Lower leg skin (tissue), 4 donors: ENCODE data around the gene ANGPTL5. TPM values are rescaled to one million over a fixed set of nuclear protein-coding genes. Genes with fewer than 3 reads are reported as not detected.

Experiments used
- DNase-seq, 2 donors: peaks; one replicate each; pipeline ENCODE4 v3.0.0-alpha.2; 2019; ENCODE audit warnings: low spot score in 2 of 2
- H3K4me3 ChIP-seq: fragments of 200-600 bp; sonication (generic); 2 replicates; pipeline ENCODE4 v1.5.1; 2017; ENCODE audit warnings: mild to moderate bottlenecking, low read depth; ENCODE audit not compliant: poor library complexity, severe bottlenecking
- POLR2A ChIP-seq, 2 donors: fragments of 450-650 bp; IDR thresholded peaks; one replicate each; pipeline ENCODE4 v1.6.1; 2016 to 2017; ENCODE audit warnings: antibody characterized with exemption in 2 of 2, mild to moderate bottlenecking in 1 of 2, moderate library complexity in 1 of 2
- WGBS, 2 donors: methylation state at CpG; one replicate each; pipeline ENCODE4 v1.1.5; 2018; 5-methylcytosine and 5-hydroxymethylcytosine counted together
- intact Hi-C: fragments of 100-400 bp; cut with DNase I; formaldehyde crosslinking; loops from one replicate; pipeline ENCODE4 v1.15.0; 2023; ENCODE audit warnings: low total_unique reads
- total RNA-seq, 4 donors: library from RNA; depleted of rRNA; stranded (reverse); fragments of >200 nt; gene quantifications; one replicate each; pipeline ENCODE4 v1.1.0, GENCODE V29; 2016
- TF ChIP-seq, protein P1 (sequence below), 3 donors: fragments of 450-650 bp; IDR thresholded peaks; one replicate each; pipeline ENCODE4 v1.5.1; 2016; ENCODE audit warnings: antibody characterized with exemption in 3 of 3, mild to moderate bottlenecking in 3 of 3, moderate library complexity in 2 of 3

The ANGPTL5 gene
- total RNA-seq, 4 donors from 2014 or later = 0.84 to 5.8 (median 3.0) TPM

GRCh38 chr11:101848262-101848661 lies 68.1 kb downstream of the ANGPTL5 start:
- DNase-seq = no peak
- TF ChIP-seq POLR2A (IDR thresholded peaks at IDR 0.05) = no peak
- TF ChIP-seq, protein P1, sequence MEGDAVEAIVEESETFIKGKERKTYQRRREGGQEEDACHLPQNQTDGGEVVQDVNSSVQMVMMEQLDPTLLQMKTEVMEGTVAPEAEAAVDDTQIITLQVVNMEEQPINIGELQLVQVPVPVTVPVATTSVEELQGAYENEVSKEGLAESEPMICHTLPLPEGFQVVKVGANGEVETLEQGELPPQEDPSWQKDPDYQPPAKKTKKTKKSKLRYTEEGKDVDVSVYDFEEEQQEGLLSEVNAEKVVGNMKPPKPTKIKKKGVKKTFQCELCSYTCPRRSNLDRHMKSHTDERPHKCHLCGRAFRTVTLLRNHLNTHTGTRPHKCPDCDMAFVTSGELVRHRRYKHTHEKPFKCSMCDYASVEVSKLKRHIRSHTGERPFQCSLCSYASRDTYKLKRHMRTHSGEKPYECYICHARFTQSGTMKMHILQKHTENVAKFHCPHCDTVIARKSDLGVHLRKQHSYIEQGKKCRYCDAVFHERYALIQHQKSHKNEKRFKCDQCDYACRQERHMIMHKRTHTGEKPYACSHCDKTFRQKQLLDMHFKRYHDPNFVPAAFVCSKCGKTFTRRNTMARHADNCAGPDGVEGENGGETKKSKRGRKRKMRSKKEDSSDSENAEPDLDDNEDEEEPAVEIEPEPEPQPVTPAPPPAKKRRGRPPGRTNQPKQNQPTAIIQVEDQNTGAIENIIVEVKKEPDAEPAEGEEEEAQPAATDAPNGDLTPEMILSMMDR (IDR thresholded peaks at IDR 0.05) = no peak

GRCh38 chr11:101844608-101845007 lies 71.7 kb downstream of the ANGPTL5 start:
- intact Hi-C loops = loop anchor here (10.0 kb wide), 1 partner anchor 410 kb away; no protein-coding TSS in a partner anchor
- H3K4me3 ChIP-seq = no peak overlapping the region
- TF ChIP-seq, protein P1 (IDR thresholded peaks at IDR 0.05) = no peak
- TF ChIP-seq POLR2A (IDR thresholded peaks at IDR 0.05) = no peak
- no peak for DNase-seq

More at GRCh38 chr11:101848262-101848661, 68.1 kb downstream of the ANGPTL5 start:
- 14 to 18% methylated on average over 2 of the region's 2 CpGs for WGBS, 2 donors
- intact Hi-C loops = loop anchor here (10.0 kb wide), 1 partner anchor 413 kb away; no protein-coding TSS in a partner anchor
- H3K4me3 ChIP-seq = no peak overlapping the region

GRCh38 chr11:101840704-101841103 lies 75.6 kb downstream of the ANGPTL5 start:
- TF ChIP-seq POLR2A (IDR thresholded peaks at IDR 0.05) = no peak
- TF ChIP-seq, protein P1 (IDR thresholded peaks at IDR 0.05) = no peak
- intact Hi-C loops = loop anchor here (10.0 kb wide), 1 partner anchor 406 kb away; no protein-coding TSS in a partner anchor
- H3K4me3 ChIP-seq = no peak overlapping the region
- DNase-seq = no peak
- 80 to 85% methylated on average over 2 of the region's 2 CpGs for WGBS, 2 donors

Other genes with a start within 250 kb of the ANGPTL5 start
- gene CEP126, start 1.5 kb downstream of the ANGPTL5 start, total RNA-seq = 1 to 10 TPM; 2.6 to 5.2 (median 3.6) TPM
- 1 to 10 TPM; 1.2 to 1.9 (median 1.6) TPM for gene CFAP300, start 130.9 kb upstream of the ANGPTL5 start, total RNA-seq
- 100 to 1,000 TPM; 164 to 241 (median 211) TPM for gene YAP1, start 193.9 kb upstream of the ANGPTL5 start, total RNA-seq